Right atrium auricular region (tissue), 2 donors: ENCODE data around the gene PRR13. TPM values are rescaled to one million over a fixed set of nuclear protein-coding genes. Genes with fewer than 3 reads are reported as not detected.

Experiments
- DNase-seq: peaks from one replicate; pipeline ENCODE4 v3.0.0-alpha.2; 2019; ENCODE audit warnings: low spot score
- H3K27ac ChIP-seq, 2 donors: fragments of 200-600 bp; sonication (generic); 1 replicate in 1 of 2; 2 replicates in 1 of 2; pipeline ENCODE4 v1.5.1; 2016 to 2019
- H3K27me3 ChIP-seq, 2 donors: fragments of 200-600 bp; sonication (generic); one replicate each; pipeline versions ENCODE4 v1.5.1 to v1.6.0; 2017 to 2019
- H3K36me3 ChIP-seq: fragments of 200-600 bp; sonication (generic); one replicate; pipeline ENCODE4 v1.5.1; 2016
- H3K4me1 ChIP-seq, 2 donors: fragments of 200-600 bp; sonication (generic); one replicate each; pipeline versions ENCODE4 v1.5.1 to v1.6.0; 2017 to 2019
- H3K4me3 ChIP-seq, 2 donors: fragments of 200-600 bp; sonication (generic); 1 replicate in 1 of 2; 2 replicates in 1 of 2; pipeline ENCODE4 v1.5.1; 2017 to 2019; ENCODE audit warnings: mild to moderate bottlenecking in 1 of 2, moderate library complexity in 1 of 2
- H3K9me3 ChIP-seq, 2 donors: fragments of 200-600 bp; sonication (generic); one replicate each; pipeline ENCODE4 v1.5.1; 2019
- CTCF ChIP-seq, 2 donors: fragments of 200-600 bp; sonication (generic); IDR thresholded peaks; one replicate each; pipeline ENCODE4 v1.5.1; 2019; ENCODE audit warnings: antibody characterized with exemption in 2 of 2
- total RNA-seq, 2 donors: library from RNA; depleted of rRNA; stranded (reverse); fragments of >200 nt; gene quantifications; one replicate each; pipeline ENCODE4 v1.1.0, GENCODE V29; 2016

PRR13 gene
- total RNA-seq, 2 donors from 2014 or later = 38.8 to 60.6 TPM

GRCh38 chr12:53452159-53453077 lies 10.9 kb downstream of the PRR13 start:
- Histone ChIP-seq H3K27ac (peak overlapping the region; percentile 97 to 98), H3K4me3 (peak overlapping the region; percentile 78 to 84), H3K4me1 (peaks cover 0 to 35% of the 10 kb centered on the region in 2 donors), H3K9me3 (no peaks in the 10 kb centered on the region), H3K27me3 (no peaks in the 10 kb centered on the region), H3K36me3 (peaks cover 34% of the 10 kb centered on the region)
- DNase-seq = peak; percentile 85
- peak; percentile 52 to 76 for TF ChIP-seq CTCF (IDR thresholded peaks at IDR 0.05)

GRCh38 chr12:53453953-53454640 lies 12.6 kb downstream of the PRR13 start:
- no peaks in the 10 kb centered on the region for H3K27me3 ChIP-seq
- DNase-seq = no peak
- H3K27ac ChIP-seq = no peak overlapping the region
- peaks cover 51% of the 10 kb centered on the region for H3K36me3 ChIP-seq
- H3K9me3 ChIP-seq = no peaks in the 10 kb centered on the region
- peak overlapping the region in 1 of 2 donors; percentile 78 for H3K4me3 ChIP-seq
- H3K4me1 ChIP-seq = peaks cover 0 to 35% of the 10 kb centered on the region in 2 donors
- no peak for TF ChIP-seq CTCF (IDR thresholded peaks at IDR 0.05)

GRCh38 chr12:53454707-53455106 lies 13.2 kb downstream of the PRR13 start:
- no peak overlapping the region for H3K4me3 ChIP-seq
- peaks cover 0 to 35% of the 10 kb centered on the region in 2 donors for H3K4me1 ChIP-seq
- peaks cover 57% of the 10 kb centered on the region for H3K36me3 ChIP-seq
- H3K27me3 ChIP-seq = no peaks in the 10 kb centered on the region
- TF ChIP-seq CTCF (IDR thresholded peaks at IDR 0.05) = no peak
- no peak for DNase-seq
- no peak overlapping the region for H3K27ac ChIP-seq
- H3K9me3 ChIP-seq = no peaks in the 10 kb centered on the region

- H3K4me1 ChIP-seq = peaks cover 0 to 55% of the 10 kb centered on the region in 2 donors
- no peak for DNase-seq
- no peak overlapping the region for H3K4me3 ChIP-seq
- no peaks in the 10 kb centered on the region for H3K9me3 ChIP-seq
- H3K36me3 ChIP-seq = peaks cover 78% of the 10 kb centered on the region
- H3K27me3 ChIP-seq = no peaks in the 10 kb centered on the region
- no peak overlapping the region for H3K27ac ChIP-seq
- no peak for TF ChIP-seq CTCF (IDR thresholded peaks at IDR 0.05)
Measured at GRCh38 chr12:53456654-53457366, 15.3 kb downstream of the PRR13 start.

- no peak for TF ChIP-seq CTCF (IDR thresholded peaks at IDR 0.05)
- Histone ChIP-seq H3K9me3 (no peaks in the 10 kb centered on the region), H3K36me3 (peaks cover 100% of the 10 kb centered on the region), H3K4me3 (no peak overlapping the region), H3K4me1 (peaks cover 0 to 65% of the 10 kb centered on the region in 2 donors), H3K27ac (no peak overlapping the region), H3K27me3 (no peaks in the 10 kb centered on the region)
- no peak for DNase-seq
Measured at GRCh38 chr12:53459097-53459496, 17.6 kb downstream of the PRR13 start.
